Epithelial cell of umbilical artery (primary cell): ENCODE results near the gene GAB3. TPM values are rescaled to one million over a fixed set of nuclear protein-coding genes. Genes with fewer than 3 reads are reported as not detected.

Experiments
- total RNA-seq: library from RNA; depleted of rRNA; stranded (reverse); fragments of >200 nt; gene quantifications from 2 replicates; pipeline ENCODE4 v1.2.3, GENCODE V29; 2014

Gene GAB3
- 1.6 and 5.0 TPM in 2 replicates for total RNA-seq

GRCh38 chrX:154750301-154751202, at the start of gene GAB3:
Gene GAB3, minus strand, starts transcription at chrX:154751077. Its CDS starts 52 bp downstream, at chrX:154751025.

GRCh38 chrX:154762537-154763296, 11.8 kb upstream of the GAB3 start, which contains the start of gene DKC1:
Gene DKC1, plus strand, starts transcription at chrX:154762864. Its CDS starts 102 bp downstream, at chrX:154762966.

GRCh38 chrX:154653413-154653812, 97.5 kb downstream of the GAB3 start, which contains the start of gene CTAG2:
Gene CTAG2, minus strand, starts transcription at chrX:154653579. Its CDS starts 64 bp downstream, at chrX:154653515.

Other genes with a start within 250 kb of the GAB3 start
- 19.2 and 20.8 TPM in 2 replicates for gene FAM3A, start 234.8 kb downstream of the GAB3 start, total RNA-seq
- 34.4 and 56.7 TPM in 2 replicates for gene G6PD, start 204.2 kb downstream of the GAB3 start, total RNA-seq
- 13.2 and 15.9 TPM in 2 replicates for gene IKBKG, start 203.5 kb downstream of the GAB3 start, total RNA-seq
- gene CTAG1A, start 165.9 kb downstream of the GAB3 start, total RNA-seq: not detected in 2 replicates
- not detected in 2 replicates for gene CTAG1B, start 131.8 kb downstream of the GAB3 start, total RNA-seq
- not detected in 2 replicates for gene CTAG2, start 97.5 kb downstream of the GAB3 start, total RNA-seq
- gene DKC1, start 11.8 kb upstream of the GAB3 start, total RNA-seq: 73.7 and 81.2 TPM in 2 replicates
- 11.7 and 21.4 TPM in 2 replicates for gene MPP1, start 54.4 kb upstream of the GAB3 start, total RNA-seq
- not detected in 2 replicates for gene SMIM9, start 83.6 kb upstream of the GAB3 start, total RNA-seq
- 1.2 and 2.3 TPM in 2 replicates for gene F8A1, start 135.3 kb upstream of the GAB3 start, total RNA-seq